ENCODE results near the gene MAP6. TPM values are rescaled to one million over a fixed set of nuclear protein-coding genes. Genes with fewer than 3 reads are reported as not detected.

Gene MAP6
- total RNA-seq, 3 donors from 2014 or later (not counting 1 experiment from before 2014, with no cell fraction given) = not detected

DNA sequence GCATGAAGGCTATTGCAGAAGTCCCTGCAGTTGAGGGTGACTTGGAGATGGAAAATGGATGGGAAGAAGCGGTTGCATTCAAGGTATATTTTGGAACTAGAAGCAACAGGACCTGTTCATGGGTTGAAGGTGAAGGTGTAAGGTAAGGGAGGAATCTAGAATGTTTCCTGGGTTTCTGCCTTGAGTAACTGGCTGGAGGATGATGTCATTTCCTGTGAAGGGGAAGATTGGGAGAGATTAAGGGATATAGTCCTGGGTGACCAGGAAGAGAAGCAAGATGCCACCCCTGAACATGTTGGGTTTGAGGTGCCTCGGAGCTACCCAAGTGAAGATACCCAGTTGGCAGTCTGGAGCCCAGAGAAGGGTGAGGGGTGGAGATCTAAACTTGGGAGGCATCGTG is 36.7 kb upstream of the MAP6 start:
- H3K27ac Mint-ChIP-seq = no peak overlapping the region
- H3K27ac ChIP-seq (ENCODE audit: low read length) = no peak overlapping the region
- no peaks in the 10 kb centered on the region for H3K9me3 ChIP-seq (ENCODE audit: control insufficient read depth, insufficient read depth, low read length)
- H3K4me1 ChIP-seq (ENCODE audit: control insufficient read depth, insufficient read depth, low read length) = peaks cover 6% of the 10 kb centered on the region
- no peaks in the 10 kb centered on the region for H3K36me3 Mint-ChIP-seq
- ATAC-seq = no peak
- TF ChIP-seq CTCF (IDR thresholded peaks at IDR 0.05) = no peak
- DNase-seq = peak in 1 of 2 donors; percentile 2
- 92% methylated on average over 3 of the region's 3 CpGs for WGBS (ENCODE audit: insufficient coverage)
- peaks cover 7% of the 10 kb centered on the region in 2 donors for H3K27me3 Mint-ChIP-seq (ENCODE audit: low read depth in 2 of 2)
- H3K9me3 Mint-ChIP-seq = no peaks in the 10 kb centered on the region
- no peak overlapping the region for H3K4me3 ChIP-seq (ENCODE audit: low read length)
- no peaks in the 10 kb centered on the region for H3K36me3 ChIP-seq (ENCODE audit: control insufficient read depth, insufficient read depth, low read length)
- H3K4me1 Mint-ChIP-seq = peaks cover 6 to 13% of the 10 kb centered on the region in 2 donors
- H3K27me3 ChIP-seq (ENCODE audit: control insufficient read depth, insufficient read depth, low read length) = no peaks in the 10 kb centered on the region
- intact Hi-C loops (cut with micrococcal nuclease) = no loop called here
- H3K4me3 Mint-ChIP-seq = no peak overlapping the region

DNA sequence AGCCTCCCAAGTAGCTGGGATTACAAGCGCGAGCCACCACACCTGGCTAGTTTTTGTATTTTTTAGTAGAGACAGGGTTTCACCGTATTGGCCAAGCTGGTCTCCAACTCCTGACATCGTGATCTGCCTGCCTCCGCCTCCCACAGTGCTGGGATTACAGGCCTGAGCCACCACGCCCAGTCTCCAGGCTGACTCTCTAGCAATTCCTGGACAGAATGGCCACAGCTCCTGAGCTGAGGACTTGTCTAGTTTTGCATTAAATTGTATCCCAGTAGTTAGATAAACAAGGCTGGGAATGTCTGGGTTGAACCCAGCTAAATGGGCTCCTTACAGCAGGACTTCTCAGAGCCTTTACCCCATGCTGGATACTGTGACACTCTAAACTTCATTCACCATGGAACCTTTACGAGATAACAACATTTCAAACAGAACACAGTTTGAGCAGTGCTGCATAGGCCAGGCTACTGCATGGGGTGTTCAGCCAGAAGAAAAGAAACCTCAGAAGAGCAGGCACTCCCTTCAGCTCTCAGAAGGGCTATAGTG is 34.9 kb upstream of the MAP6 start:
- Mint-ChIP-seq H3K27me3 (ENCODE audit: low read depth in 2 of 2) (peaks cover 14 to 18% of the 10 kb centered on the region in 2 donors), H3K4me3 (no peak overlapping the region), H3K4me1 (peaks cover 6 to 13% of the 10 kb centered on the region in 2 donors), H3K9me3 (no peaks in the 10 kb centered on the region), H3K36me3 (no peaks in the 10 kb centered on the region), H3K27ac (no peak overlapping the region)
- Histone ChIP-seq H3K36me3 (ENCODE audit: control insufficient read depth, insufficient read depth, low read length) (no peaks in the 10 kb centered on the region), H3K27me3 (ENCODE audit: control insufficient read depth, insufficient read depth, low read length) (no peaks in the 10 kb centered on the region), H3K27ac (ENCODE audit: low read length) (no peak overlapping the region), H3K4me3 (ENCODE audit: low read length) (no peak overlapping the region), H3K9me3 (ENCODE audit: control insufficient read depth, insufficient read depth, low read length) (no peaks in the 10 kb centered on the region), H3K4me1 (ENCODE audit: control insufficient read depth, insufficient read depth, low read length) (peaks cover 6% of the 10 kb centered on the region)
- DNase-seq (peak in 1 of 2 donors; percentile 0), ATAC-seq (no peak)
- intact Hi-C loops (cut with micrococcal nuclease) = no loop called here
- no peak for TF ChIP-seq CTCF (IDR thresholded peaks at IDR 0.05)
- 86% methylated on average over 7 of the region's 7 CpGs for WGBS (ENCODE audit: insufficient coverage)

DNA sequence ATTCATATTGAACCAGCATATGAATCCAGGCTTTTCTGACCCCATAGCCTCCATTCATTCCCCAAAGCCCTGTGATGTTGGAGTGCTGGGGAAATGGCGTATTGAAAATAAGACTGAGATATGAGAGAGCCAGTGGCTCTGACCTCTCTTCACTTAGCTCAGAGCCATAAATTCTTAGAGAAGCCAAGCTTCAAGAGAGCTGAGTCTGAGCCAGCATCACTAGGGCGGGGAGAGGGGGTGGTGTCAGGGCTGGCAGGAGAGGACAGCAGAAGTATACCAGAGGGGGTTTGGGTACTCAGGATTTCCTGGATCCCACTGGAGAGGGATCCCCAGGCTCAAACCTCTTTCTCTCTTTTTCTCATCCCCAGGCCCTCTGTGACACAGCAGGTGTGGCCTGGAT is 32.1 kb upstream of the MAP6 start:
- H3K4me3 Mint-ChIP-seq = no peak overlapping the region
- ATAC-seq (no peak), DNase-seq (no peak)
- no peak overlapping the region for H3K4me3 ChIP-seq (ENCODE audit: low read length)
- intact Hi-C loops (cut with micrococcal nuclease) = no loop called here
- H3K27ac ChIP-seq (ENCODE audit: low read length) = no peak overlapping the region
- 92% methylated on average over 1 of the region's 2 CpGs for WGBS (ENCODE audit: insufficient coverage)
- H3K27me3 Mint-ChIP-seq (ENCODE audit: low read depth in 2 of 2) = peaks cover 38 to 44% of the 10 kb centered on the region in 2 donors
- H3K9me3 ChIP-seq (ENCODE audit: control insufficient read depth, insufficient read depth, low read length) = no peaks in the 10 kb centered on the region
- peaks cover under 1 to 6% of the 10 kb centered on the region in 2 donors for H3K4me1 Mint-ChIP-seq
- no peak for TF ChIP-seq CTCF (IDR thresholded peaks at IDR 0.05)
- peaks cover 3% of the 10 kb centered on the region for H3K27me3 ChIP-seq (ENCODE audit: control insufficient read depth, insufficient read depth, low read length)
- H3K9me3 Mint-ChIP-seq = no peaks in the 10 kb centered on the region
- H3K36me3 ChIP-seq (ENCODE audit: control insufficient read depth, insufficient read depth, low read length) = no peaks in the 10 kb centered on the region
- H3K4me1 ChIP-seq (ENCODE audit: control insufficient read depth, insufficient read depth, low read length) = peaks cover under 1% of the 10 kb centered on the region
- no peak overlapping the region for H3K27ac Mint-ChIP-seq
- no peaks in the 10 kb centered on the region for H3K36me3 Mint-ChIP-seq

Data from natural killer cell (primary cell).